HG03457 (cell line): ENCODE results near the gene SYNGR4.
"Not testable (repeated sequence)": the region's sequence is repeated elsewhere in the genome, so short reads cannot be mapped to it uniquely, and the experiment has no call there.

Experiments used
- ATAC-seq: cut with Tn5 transposase; IDR thresholded peaks from one replicate; pipeline ENCODE4 v1.9.1; 2021; ENCODE audit warnings: moderate number of reproducible peaks; ENCODE audit not compliant: unreplicated experiment

Gene SYNGR4

DNA sequence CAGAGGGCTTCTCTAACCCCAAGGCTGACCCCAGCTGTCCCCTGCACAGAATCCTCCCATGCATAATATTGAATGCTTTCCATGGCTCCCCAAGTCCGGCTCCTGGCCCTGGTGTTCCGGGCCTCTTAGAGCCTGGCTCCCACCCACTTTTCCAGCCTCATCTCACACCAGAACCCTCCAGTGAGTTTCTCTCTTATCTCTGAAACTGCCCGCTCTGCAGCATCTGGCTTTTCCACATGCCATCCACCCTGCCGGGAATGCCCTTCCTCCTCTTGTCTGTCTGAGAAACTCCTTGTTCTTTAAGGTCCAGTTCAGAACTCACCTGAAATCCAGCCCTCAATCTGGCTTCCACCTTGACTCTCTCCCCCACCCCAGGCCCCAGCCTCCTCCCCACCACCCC lies 6.8 kb downstream of the SYNGR4 start:
- ATAC-seq: no peak

DNA sequence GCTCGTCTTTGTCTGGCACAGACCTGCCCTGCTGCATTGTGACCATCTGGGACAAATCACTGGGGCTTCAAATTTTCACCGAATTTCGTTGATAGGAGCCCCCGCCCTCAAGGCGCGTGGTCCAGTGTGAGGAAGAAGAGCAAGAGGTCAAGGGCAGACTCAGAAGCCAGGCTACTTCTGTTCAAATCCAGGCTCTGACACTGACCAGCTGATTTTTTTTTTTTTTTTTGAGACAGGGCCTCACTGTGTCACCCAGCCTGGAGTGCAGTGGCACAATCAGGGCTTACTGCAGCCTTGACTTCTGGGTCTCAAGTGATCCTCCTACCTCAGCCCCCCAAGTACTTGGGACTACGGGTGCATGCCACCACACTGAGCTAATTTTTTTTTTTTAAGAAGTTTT lies 7.2 kb downstream of the SYNGR4 start:
- ATAC-seq: no peak

DNA sequence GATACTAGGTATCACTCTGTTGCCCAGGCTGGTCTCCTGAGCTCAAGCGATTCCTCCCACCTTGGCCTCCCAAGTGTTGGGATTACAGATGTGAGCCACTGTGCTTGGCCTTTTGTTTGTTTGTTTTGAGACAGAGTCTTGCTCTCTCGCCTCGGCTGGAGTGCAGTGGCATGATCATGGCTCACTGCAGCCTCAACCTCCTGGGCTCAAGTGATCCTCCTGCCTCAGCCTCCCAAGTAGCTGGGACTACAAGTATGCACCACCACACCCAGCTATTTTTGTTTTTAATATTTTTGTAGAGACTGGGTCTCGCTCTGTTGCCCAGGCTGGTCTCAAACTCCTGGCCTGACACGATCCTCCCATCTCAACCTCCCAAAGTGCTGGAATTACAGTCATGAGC lies 7.6 kb downstream of the SYNGR4 start:
- ATAC-seq: not testable (repeated sequence)

DNA sequence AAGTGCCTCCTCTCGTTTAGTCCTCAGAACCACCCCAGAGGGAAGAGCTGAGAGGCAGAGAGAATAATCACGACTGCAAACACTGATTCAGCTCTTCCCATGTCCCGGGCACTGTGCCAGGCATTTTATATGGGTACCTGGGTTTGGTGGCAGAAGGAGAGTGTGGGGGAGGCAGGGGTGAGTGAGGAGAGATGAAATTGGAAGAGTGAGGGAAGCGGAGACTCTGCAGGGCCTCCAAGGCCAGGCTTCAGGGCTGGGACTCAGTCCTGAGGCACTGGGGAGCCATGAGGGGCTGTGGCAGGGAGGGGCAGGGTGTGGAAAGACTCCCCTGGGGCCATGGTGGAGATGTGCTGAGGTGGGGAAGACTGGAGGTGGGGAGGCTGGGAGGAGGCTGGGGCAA lies 8.7 kb downstream of the SYNGR4 start:
- no peak for ATAC-seq

DNA sequence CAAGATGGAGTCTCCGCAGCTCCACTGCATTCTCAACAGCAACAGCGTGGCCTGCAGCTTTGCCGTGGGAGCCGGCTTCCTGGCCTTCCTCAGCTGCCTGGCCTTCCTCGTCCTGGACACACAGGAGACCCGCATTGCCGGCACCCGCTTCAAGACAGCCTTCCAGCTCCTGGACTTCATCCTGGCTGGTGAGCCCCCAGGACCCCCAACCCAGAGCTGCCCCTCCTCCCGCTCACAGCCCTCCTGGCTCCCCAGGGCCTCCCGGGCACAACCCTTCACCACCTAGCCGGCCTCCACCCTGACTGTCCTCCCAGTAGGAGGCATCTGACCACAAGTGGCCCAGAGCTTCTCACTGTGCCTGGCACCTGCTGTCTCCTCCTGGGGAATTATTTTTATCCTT lies 9.4 kb downstream of the SYNGR4 start:
- ATAC-seq: no peak

DNA sequence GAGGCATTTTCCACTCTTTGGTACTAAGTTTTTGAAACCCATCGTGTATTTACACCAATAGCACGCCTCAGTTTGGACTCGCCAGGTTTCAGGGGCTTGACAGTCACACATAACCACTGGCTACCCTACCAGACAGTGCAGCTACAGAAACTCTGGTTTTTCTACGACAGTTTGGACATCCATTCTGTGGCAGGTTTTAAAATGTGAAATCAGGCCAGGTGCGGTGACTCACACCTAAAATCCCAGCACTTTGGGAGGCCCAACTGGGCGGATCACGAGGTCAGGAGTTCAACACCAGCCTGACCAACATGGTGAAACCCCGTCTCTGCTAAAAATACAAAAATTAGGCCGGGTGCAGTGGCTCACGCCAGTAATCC lies 14.0 kb downstream of the SYNGR4 start:
- no peak for ATAC-seq

DNA sequence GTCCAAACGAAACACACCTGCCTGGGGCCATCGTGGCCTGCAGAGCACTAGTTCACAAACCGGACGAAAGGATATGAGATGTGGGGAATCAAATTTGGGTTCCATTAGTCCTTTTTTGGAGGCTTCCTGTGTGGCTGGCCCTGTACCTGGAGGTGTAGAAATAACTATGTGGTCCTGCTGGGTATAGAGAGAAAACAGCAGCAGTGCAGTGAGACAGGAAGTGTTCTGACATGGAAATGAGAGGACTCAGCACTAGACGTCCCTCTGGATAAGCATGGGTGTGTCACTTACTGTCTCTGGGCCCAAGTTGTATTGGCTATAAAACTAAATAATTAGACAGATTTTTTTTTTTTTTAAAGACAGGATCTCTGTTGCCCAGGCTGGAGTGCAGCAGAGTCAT lies 14.9 kb downstream of the SYNGR4 start:
- no peak for ATAC-seq

DNA sequence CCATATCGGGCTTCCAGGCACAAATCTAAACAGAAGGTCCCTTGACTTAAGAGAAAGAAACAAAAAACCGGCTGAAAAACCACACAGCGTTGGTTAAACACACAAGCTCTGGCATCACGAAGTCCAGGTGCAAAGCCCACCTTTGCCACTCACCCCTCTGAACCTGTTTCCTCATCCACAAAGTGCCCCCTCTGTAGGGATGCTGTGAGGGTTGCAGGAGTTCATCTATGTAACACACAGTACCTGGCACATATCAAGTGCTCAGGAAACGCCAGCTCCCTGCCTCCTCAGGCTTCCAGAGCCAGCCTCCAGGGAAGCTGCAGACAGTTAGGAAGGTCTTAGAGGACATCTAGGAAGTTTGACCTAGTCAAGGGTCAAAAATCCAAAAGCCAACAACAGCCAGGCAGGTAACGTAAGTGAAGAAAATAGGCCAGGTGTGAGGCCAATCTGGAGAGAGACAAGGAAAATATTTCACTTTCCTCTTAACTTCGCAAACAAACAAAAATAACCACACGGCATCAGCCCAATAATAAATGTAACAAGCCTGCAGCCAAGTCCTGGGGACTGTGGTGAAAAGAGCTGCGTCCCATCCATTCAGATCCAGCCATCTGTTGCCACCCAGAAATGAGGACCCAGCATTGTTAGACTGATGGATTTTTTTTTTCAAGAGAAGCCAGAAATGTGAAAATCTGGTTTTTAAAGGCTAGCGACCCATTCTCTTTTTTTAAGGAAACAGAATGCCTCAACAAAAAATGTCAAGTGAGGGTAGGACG lies 17.2 kb downstream of the SYNGR4 start:
- ATAC-seq: no peak

DNA sequence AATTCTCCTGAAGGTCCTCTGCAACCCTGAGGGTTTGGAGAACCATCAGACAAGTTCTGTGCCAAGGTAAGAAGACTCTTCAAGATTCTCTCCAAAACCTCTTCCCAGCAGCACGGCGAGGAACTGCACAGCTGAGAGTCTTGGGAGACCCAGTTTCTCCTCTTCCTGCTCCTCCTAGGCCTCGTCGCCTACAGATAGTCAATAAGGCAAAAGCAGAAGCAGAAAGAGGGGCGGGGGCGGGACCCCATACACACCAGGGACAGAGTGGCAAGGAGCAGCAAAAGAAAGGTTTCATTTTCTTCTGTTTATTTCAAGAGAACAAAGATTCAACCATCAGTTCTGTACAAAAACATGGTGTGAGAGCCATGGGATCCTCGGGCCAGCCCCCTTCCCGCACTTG lies 18.1 kb downstream of the SYNGR4 start:
- ATAC-seq: no peak

DNA sequence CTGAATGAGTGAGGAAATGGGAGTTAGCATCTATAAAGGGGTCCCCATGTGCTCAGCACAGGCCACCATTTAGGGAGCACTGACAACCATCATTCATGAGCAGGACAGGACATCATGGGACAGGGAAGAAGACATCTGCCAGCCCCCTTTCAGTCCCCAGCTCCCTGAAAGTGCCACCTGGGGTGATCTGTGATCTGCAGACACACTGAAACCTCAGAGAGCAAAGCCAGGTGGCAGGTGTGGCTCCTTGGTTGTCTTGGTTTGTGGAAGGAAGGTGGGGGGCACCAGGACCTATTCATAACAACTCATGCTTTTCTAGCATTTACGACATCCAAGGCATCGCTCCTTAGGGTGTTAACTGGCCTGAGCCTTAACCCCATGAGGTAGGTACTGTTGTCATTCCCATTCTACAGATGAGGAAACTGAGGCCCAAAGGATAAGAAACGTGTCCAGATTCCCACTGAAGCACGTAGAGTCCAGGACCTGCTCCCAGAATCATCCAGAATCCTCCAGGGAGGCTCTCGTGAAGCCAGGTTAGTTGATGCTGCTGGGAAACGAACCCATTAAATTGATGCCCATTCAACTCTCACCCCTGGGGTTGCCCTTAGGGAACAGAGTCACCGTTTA lies 21.4 kb downstream of the SYNGR4 start:
- ATAC-seq: no peak

DNA sequence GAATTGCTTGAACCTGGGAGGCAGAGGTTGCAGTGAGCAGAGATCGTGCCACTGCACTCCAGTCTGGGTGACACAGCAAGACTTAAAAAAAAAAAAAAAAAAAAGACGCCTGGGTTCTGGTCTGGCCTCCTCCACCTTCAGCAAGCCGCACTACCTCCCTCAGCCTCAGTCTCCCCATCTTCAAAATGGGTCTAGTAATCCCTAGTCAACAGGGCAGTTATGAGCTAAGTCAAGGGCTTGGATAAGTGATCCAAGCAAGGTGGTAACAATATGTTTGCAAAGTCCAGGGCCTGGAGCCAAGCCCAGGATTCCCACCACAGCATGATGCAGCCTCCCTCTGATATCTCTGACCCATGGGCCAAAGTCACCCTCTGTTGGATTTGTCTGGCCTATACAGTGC lies 22.8 kb downstream of the SYNGR4 start:
- no peak for ATAC-seq

DNA sequence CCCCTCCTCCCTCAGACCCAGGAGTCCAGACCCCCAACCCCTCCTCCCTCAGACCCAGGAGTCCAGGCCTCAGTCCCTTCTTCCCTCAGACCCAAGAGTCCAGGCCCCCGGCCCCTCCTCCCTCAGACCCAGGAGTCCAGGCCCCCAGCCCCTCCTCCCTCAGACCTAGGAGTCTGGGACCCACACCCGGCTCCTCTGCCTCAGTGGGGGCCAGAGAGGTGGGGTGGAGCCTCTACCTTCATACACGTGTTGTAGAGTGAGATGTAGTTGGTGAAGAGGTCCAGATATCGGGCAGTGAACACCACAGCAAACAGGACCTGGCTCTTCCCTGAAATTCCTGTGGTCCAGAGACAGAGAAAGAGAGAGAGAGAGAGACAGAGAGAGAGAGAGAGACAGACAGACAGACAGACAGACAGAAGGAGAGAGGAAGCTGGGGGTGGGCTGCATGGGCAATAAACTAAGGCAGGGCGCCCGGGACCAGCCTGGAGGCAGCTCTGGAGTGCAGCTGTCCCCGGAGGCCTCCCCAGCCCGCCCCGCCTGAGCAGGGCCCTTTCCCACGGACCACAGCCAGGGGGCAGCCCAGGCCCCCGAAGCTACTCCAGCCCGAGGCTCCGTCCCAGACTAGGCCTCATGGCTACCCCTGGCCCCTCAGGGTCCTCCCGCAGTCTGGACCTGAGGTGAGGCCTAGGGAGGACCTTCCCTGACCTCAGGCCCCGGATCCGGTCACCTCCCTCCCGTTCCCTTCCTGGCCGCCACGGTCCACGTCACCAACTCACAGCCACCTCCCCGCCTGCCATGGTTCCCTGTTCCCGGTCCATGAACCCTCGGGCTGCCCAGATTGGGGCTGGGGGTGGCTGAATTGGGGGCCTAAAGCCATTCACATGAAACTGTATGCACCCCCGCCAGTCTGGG lies 26.3 kb downstream of the SYNGR4 start:
- no peak for ATAC-seq

DNA sequence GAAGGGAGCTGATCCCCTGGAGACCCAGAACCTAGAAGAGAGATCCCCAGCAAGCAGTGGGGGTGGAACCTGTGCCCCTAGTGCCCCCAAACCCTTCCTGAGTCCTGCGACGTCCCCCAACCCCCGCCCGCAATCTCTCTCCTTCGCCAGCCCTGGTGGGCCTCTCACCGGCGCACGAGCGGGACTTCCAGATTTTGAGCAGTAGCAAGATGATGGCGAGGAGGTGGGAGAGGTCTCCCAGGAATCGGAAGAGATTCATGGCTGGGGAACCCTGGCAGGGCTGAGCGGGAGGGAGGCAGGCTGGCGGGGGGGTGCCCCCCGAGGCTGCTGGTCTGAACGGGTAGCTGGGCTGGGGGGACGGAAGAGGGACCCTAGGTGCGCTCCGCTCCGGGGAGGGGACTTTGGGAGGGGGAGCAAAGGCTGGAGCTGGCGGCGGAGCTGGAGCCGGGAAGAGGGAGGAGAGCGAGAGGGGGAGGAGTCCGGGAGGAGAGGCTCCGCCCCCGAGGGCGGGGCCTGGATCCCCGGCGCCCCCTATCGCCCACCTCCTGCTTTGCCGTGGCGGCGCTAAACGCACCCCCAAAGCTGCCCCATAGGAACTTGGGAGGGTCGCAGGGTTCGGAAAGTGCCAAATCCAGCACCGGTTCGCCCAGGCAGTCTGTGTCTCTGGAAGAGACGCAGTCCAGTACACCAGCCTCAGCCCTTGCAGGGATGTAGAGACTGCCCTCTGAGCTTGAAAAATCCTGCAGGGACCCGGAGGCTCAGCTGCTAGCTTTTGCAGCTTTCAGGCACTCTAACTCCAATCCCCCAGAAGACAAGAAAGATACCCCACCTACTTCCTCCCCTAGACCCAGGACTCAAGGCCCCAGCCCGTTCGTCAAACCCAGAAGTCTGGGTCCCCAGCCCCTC lies 27.2 kb downstream of the SYNGR4 start, which contains the start of gene KDELR1:
TSS of gene KDELR1 (minus strand) at position 452 of the 906 bp plus-strand sequence. CDS start at position 259, 193 bp downstream.
- no peak for ATAC-seq

DNA sequence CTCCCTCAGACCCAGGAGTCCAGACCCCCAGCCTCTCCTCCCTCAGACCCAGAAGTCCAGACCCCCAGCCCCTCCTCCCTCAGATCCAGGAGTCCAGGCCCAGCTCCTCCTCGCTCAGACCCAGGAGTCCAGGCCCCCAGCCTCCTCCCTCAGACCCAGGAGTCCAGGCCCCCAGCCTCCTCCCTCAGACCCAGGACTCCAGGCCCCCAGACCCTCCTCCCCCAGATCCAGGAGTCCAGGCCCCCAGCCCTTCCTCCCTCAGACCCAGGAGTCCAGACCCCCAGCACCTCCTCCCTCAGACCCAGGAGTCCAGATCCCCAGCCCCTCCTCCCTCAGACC lies 27.8 kb downstream of the SYNGR4 start:
- not testable (repeated sequence) for ATAC-seq

DNA sequence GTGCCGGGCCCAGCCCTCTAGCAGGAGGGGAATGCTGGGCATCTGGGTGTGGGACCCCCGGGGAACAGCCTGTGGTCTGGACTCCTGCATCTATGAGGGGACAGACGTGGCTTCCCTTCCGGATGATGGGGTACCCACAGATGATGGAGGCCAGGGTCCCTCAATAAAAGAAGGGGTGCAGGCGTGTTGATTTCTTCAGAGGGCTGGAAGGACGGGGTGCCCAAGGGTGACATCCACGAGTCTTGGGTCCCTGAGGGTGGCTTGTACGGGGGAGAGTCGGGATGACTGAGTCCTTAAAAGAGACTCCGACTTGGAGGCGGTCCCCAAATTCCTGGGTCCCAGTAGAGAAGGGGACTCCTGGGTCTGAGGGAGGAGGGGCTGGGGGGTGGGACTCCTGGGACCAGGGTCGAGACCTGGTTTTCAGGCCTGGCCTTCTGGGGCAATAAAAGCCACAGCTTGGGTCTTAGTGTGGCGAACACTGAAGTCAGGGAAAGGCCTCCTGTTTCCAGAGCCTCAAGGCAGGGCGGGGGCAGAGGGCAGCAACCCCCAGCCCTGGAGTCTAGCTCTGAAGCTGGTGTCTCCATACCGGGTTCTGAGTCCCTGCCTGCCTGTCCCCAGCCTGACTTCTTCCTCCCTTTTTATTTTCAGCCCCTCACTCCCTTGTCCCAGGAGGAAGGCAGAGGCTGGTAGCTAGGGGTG lies 28.8 kb downstream of the SYNGR4 start:
- no peak for ATAC-seq

DNA sequence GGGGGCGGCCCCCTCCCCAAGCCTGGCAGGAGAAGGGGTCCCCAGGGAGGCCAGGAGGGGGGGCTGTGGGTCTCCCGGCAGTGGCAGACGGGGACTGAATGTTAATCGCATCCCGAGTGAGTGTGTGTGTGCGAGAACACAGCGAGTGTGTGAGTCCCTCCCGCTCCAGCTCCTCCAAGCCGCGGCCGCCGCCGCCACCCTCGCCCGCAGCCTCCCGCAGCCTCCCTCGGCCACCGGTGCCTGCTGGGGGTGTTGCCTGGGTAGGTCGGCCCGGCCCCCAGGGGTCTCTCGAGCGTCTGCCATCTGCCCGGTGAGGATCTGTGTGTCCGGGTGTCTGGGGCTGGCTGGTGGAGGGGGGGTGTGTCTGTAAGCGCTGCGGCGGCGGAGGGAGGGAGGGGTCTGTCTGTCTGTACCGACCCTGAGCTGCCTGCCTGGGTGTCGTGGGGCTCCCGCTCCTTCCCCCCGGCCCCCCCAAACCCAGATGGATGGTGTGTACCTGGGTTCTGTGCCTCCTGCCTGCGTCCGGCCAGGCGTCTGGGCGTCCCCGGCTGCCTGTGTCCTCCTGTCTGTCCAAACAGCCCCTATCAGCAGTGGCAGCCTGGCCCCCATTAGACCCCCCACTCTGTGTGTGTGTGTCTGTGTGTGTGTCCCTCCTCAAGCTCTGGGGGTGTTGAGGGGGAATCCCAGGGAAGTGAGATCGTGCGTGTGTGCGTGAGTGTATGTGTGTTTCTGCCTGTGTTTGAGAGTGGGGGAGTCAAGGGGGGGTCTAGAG lies 29.6 kb downstream of the SYNGR4 start, which contains the start of gene GRIN2D:
TSS of gene GRIN2D (plus strand) at position 110 of the 772 bp plus-strand sequence. CDS start 4,725 bp downstream, outside the sequence.
- no peak for ATAC-seq

DNA sequence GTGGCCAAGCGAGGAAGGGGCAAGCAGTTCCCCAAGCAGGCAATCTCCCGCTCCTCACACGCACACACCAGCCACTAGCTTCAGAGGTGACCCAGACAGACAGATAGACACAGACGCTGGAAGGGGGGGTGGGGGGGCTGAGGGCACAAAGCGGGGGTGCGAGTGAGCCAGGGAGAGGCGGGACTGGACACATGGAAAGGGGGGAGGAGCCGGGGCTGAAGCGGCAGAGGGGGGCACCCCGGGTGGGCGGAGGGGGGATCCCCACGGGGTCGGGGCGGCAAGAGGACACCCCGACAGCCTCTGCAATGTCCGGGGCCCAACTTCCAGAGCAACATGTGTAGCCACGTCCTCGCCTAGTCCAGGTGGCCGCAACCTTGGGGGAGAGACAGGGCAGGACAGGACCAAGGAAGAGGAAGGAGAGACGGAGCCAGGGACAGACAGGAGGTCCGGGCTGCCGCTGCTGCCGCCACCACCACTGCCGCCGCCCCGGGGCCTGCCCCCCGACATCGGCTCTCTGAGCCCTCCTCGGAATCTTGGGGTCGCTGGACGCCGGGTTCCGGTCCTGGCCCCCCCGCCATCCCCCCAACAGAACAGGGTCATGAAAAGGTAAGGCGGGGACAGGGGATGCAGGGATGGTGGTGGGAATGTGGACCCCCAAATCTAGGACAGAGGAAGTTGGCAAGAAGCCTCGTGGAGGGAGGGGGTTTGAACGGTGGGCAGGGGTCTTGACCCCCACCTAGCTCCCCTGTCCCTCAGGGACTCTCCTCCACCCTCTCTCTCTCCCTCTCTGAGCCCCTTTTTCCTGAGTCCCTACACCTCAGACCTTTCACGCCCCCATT lies 30.4 kb downstream of the SYNGR4 start:
- no peak for ATAC-seq

DNA sequence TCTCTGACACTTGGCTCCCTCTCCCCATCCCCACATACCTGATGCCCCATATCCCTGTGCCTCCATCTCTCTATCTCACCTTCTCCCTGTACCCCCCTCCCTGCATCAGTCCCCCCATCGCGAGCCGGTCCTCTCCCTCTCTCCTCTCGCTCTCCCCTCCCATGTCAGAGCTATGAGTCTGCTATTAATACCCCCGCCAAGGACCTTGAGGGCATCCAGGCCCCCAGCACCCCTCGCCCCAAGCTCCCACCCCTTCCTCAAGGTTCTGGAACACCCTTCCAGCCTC lies 30.9 kb downstream of the SYNGR4 start:
- no peak for ATAC-seq

DNA sequence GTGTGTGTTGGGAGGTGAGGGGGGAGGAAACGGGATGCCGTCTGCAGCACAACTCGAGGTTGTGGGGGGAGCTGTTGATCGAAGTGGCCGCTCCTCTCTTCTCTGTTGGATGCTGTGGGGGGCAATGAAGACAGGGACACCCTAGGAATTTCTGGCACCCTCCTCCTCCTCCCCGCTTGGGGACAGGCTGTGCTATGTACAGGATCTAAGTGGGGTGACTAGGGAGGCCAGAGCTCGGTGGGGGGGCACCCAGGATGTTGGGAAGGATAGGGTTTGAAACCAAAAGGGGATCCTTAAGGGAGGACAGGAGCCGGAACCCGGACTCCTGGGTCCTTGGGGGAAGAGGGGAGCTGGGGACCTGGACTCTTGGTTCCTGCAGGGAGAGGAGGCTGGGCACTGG lies 31.3 kb downstream of the SYNGR4 start:
- ATAC-seq: no peak
